A673 (cell line): Measurements from ENCODE around the gene NCAPG2.

Experiments used
- EZH2 ChIP-seq: fragments of 200-600 bp; sonication (generic); IDR thresholded peaks from 2 replicates; pipeline ENCODE4 v1.6.1; 2017; ENCODE audit warnings: borderline replicate concordance, low read depth, mild to moderate bottlenecking, mixed read lengths, antibody characterized with exemption, low read length; ENCODE audit not compliant: poor library complexity, severe bottlenecking
- TF ChIP-seq, protein P1 (sequence below): fragments of 300-800, 200-600 bp; sonication (generic); conservative IDR thresholded peaks from 2 replicates; pipeline ENCODE4 v1.5.1; 2017; ENCODE audit warnings: low read depth, mild to moderate bottlenecking, antibody characterized with exemption, low read length, moderate library complexity, mixed read lengths

DNA sequence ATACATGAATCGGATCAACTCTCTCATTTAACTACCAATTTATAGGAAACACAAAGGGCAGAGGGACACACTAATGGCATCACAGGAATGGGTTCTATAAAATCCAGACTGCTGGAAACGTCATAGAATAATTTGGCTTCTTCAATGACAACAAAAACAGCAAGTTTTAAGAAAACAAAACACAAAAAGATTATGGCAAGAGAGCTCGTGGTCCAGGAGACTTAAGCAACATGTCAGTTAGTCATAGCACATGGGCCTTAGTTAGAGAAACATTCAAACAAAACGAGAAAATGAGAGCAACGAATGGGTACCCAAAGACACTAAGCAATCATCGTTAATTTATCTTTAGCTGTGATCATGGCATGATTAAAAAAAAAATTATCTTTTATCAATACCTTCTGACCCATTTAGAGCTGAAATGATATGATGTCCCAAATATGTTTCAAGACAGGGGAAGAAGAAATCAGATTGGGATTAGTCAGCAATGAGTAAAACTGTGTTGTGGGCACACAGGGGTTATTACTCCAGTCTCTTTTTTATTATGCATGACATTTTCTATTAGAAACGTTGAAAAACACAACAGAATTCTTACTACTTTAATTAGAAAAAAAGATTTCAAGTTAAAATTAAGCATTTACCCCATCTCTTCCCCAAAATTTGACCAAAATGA is 28.3 kb downstream of the NCAPG2 start:
- no peak for TF ChIP-seq EZH2
- TF ChIP-seq, protein P1, sequence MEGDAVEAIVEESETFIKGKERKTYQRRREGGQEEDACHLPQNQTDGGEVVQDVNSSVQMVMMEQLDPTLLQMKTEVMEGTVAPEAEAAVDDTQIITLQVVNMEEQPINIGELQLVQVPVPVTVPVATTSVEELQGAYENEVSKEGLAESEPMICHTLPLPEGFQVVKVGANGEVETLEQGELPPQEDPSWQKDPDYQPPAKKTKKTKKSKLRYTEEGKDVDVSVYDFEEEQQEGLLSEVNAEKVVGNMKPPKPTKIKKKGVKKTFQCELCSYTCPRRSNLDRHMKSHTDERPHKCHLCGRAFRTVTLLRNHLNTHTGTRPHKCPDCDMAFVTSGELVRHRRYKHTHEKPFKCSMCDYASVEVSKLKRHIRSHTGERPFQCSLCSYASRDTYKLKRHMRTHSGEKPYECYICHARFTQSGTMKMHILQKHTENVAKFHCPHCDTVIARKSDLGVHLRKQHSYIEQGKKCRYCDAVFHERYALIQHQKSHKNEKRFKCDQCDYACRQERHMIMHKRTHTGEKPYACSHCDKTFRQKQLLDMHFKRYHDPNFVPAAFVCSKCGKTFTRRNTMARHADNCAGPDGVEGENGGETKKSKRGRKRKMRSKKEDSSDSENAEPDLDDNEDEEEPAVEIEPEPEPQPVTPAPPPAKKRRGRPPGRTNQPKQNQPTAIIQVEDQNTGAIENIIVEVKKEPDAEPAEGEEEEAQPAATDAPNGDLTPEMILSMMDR: no peak
